Chondrocyte (in vitro differentiated cells): ENCODE measurements around the gene SHANK1. TPM values are rescaled to one million over a fixed set of nuclear protein-coding genes. Genes with fewer than 3 reads are reported as not detected.

Source experiments
- DNase-seq: peaks from one replicate; pipeline ENCODE4 v3.0.0; 2021; ENCODE audit warnings: mixed read lengths, low spot score
- H3K27ac Mint-ChIP-seq: one replicate; pipeline ENCODE4 v1.8.0; 2021; ENCODE audit warnings: mild to moderate bottlenecking, moderate library complexity, mixed read lengths; ENCODE audit not compliant: unreplicated experiment
- H3K27me3 Mint-ChIP-seq: 2 replicates; pipeline ENCODE4 v1.8.0; 2021; ENCODE audit warnings: low read depth, mixed read lengths
- H3K36me3 Mint-ChIP-seq: 2 replicates; pipeline ENCODE4 v1.8.0; 2021; ENCODE audit warnings: low read depth, mixed read lengths
- H3K4me1 Mint-ChIP-seq: 2 replicates; pipeline ENCODE4 v1.8.0; 2021; ENCODE audit warnings: low read depth, mild to moderate bottlenecking, mixed read lengths
- H3K4me3 Mint-ChIP-seq: one replicate; pipeline ENCODE4 v1.8.0; 2021; ENCODE audit warnings: mild to moderate bottlenecking, moderate library complexity, mixed read lengths; ENCODE audit not compliant: unreplicated experiment
- H3K9me3 Mint-ChIP-seq: 2 replicates; pipeline ENCODE4 v1.8.0; 2021; ENCODE audit warnings: low read depth, mixed read lengths
- total RNA-seq: library from RNA; stranded (reverse); gene quantifications from 3 replicates; pipeline ENCODE4 v1.2.1, GENCODE V29; 2021
- TF ChIP-seq, protein P1 (sequence below): fragments of 200-600 bp; sonication (generic); IDR thresholded peaks from 2 replicates; pipeline ENCODE4 v1.5.0; 2021; ENCODE audit warnings: antibody characterized with exemption, mild to moderate bottlenecking, moderate library complexity

SHANK1 gene
- total RNA-seq, 1 donor from 2014 or later: 0.27 TPM

- TF ChIP-seq, protein P1, sequence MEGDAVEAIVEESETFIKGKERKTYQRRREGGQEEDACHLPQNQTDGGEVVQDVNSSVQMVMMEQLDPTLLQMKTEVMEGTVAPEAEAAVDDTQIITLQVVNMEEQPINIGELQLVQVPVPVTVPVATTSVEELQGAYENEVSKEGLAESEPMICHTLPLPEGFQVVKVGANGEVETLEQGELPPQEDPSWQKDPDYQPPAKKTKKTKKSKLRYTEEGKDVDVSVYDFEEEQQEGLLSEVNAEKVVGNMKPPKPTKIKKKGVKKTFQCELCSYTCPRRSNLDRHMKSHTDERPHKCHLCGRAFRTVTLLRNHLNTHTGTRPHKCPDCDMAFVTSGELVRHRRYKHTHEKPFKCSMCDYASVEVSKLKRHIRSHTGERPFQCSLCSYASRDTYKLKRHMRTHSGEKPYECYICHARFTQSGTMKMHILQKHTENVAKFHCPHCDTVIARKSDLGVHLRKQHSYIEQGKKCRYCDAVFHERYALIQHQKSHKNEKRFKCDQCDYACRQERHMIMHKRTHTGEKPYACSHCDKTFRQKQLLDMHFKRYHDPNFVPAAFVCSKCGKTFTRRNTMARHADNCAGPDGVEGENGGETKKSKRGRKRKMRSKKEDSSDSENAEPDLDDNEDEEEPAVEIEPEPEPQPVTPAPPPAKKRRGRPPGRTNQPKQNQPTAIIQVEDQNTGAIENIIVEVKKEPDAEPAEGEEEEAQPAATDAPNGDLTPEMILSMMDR: no peak
- peaks cover 32% of the 10 kb centered on the region for H3K27me3 Mint-ChIP-seq
- no peak for DNase-seq
- peaks cover 5% of the 10 kb centered on the region for H3K4me1 Mint-ChIP-seq
- peaks cover 2% of the 10 kb centered on the region for H3K36me3 Mint-ChIP-seq
- peaks cover 13% of the 10 kb centered on the region for H3K9me3 Mint-ChIP-seq
- no peak overlapping the region for H3K27ac Mint-ChIP-seq
- H3K4me3 Mint-ChIP-seq: no peak overlapping the region
Measured at GRCh38 chr19:50638600-50638999, 81.0 kb downstream of the SHANK1 start.

GRCh38 chr19:50636317-50637085, 83.1 kb downstream of the SHANK1 start:
- DNase-seq: no peak
- Mint-ChIP-seq H3K4me1 (peaks cover 5% of the 10 kb centered on the region), H3K9me3 (peaks cover 18% of the 10 kb centered on the region), H3K27me3 (peaks cover 32% of the 10 kb centered on the region), H3K27ac (no peak overlapping the region), H3K36me3 (peaks cover 2% of the 10 kb centered on the region), H3K4me3 (no peak overlapping the region)
- TF ChIP-seq, protein P1: no peak

DNA sequence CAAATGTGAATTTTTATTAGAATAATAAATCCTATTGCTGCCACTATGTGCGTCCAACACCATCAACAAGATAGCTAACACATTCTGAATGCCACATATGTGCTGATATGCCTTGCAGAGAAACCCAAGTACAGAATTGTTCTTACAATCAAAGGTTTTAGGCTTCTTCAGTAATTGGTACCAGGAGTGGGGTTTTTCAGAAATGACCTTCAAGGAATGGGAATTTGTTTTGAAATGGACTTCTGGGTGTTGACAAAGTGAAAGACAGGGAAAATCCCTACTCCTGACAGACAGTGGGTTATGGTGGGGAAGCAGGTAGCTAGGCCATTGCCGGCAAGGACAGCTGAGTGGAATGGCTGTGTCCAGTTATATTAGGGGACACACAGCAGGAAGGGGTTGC, 85.6 kb downstream of the SHANK1 start:
- H3K4me1 Mint-ChIP-seq: peaks cover 3% of the 10 kb centered on the region
- H3K27me3 Mint-ChIP-seq: peaks cover 32% of the 10 kb centered on the region
- H3K27ac Mint-ChIP-seq: no peak overlapping the region
- TF ChIP-seq, protein P1: no peak
- no peak for DNase-seq
- peaks cover 18% of the 10 kb centered on the region for H3K9me3 Mint-ChIP-seq
- peaks cover 2% of the 10 kb centered on the region for H3K36me3 Mint-ChIP-seq
- H3K4me3 Mint-ChIP-seq: no peak overlapping the region

GRCh38 chr19:50633359-50633758, 86.2 kb downstream of the SHANK1 start:
- Mint-ChIP-seq H3K4me1 (no peaks in the 10 kb centered on the region), H3K36me3 (peaks cover 2% of the 10 kb centered on the region)
- TF ChIP-seq, protein P1: no peak

DNA sequence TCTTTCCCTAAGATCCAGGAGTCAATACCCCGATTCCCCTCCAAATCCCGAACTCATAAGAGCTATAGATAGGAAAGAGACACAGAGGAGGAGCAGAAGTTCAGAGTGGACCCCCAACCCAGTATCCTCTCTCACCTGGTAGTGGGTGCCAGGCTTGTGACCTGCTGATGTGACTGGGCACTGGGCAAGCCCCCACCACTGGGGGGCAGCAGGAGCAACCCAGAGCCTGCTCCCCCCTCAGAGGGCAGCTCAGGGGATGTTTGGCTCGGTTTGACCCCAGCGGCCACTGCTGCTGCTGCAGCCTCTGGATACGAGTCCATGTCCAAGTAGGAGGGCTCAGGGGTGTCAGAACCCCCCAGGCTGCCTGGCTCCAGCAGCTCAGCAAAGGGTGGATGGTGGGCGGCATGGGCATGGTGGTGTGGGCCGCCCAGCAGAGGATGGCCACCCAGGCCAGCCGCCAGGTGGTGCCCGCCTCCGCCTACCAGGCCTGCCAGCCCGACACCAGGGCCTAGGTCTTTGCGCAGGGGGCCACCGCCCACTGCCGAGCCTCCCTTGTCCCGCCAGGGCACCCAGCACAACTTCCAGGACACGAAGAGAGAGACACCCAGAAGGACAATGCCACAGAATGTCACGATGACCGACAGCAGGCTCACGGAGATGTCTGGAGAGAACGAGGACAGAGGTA, 87.3 kb downstream of the SHANK1 start:
- H3K36me3 Mint-ChIP-seq: peaks cover 2% of the 10 kb centered on the region
- peaks cover 18% of the 10 kb centered on the region for H3K9me3 Mint-ChIP-seq
- no peak overlapping the region for H3K4me3 Mint-ChIP-seq
- no peak for DNase-seq
- no peaks in the 10 kb centered on the region for H3K4me1 Mint-ChIP-seq
- TF ChIP-seq, protein P1: no peak
- peaks cover 24% of the 10 kb centered on the region for H3K27me3 Mint-ChIP-seq
- no peak overlapping the region for H3K27ac Mint-ChIP-seq

More at GRCh38 chr19:50633359-50633758, 86.2 kb downstream of the SHANK1 start:
- peaks cover 18% of the 10 kb centered on the region for H3K9me3 Mint-ChIP-seq
- peaks cover 28% of the 10 kb centered on the region for H3K27me3 Mint-ChIP-seq
- DNase-seq: no peak
- H3K4me3 Mint-ChIP-seq: no peak overlapping the region
- H3K27ac Mint-ChIP-seq: no peak overlapping the region
